Activated naive CD4-positive, alpha-beta T cell treated with anti-CD3 and anti-CD28 coated beads, Interleukin-2, amount 50 U/mL, for 24 hours (primary cell): ENCODE data around the gene WDR89.

Experiments
- H3K27ac Mint-ChIP-seq: one replicate; pipeline ENCODE4 v1.8.0; 2021; ENCODE audit warnings: mild to moderate bottlenecking, mixed read lengths
- H3K27me3 Mint-ChIP-seq: one replicate; pipeline ENCODE4 v1.8.0; 2021; ENCODE audit warnings: mixed read lengths
- H3K36me3 Mint-ChIP-seq: one replicate; pipeline ENCODE4 v1.8.0; 2021; ENCODE audit warnings: mixed read lengths
- H3K4me1 Mint-ChIP-seq: one replicate; pipeline ENCODE4 v1.8.0; 2021; ENCODE audit warnings: mixed read lengths
- H3K4me3 Mint-ChIP-seq: one replicate; pipeline ENCODE4 v1.8.0; 2021; ENCODE audit warnings: mild to moderate bottlenecking, mixed read lengths
- H3K9me3 Mint-ChIP-seq: one replicate; pipeline ENCODE4 v1.8.0; 2021; ENCODE audit warnings: mixed read lengths

The WDR89 gene, protein sequence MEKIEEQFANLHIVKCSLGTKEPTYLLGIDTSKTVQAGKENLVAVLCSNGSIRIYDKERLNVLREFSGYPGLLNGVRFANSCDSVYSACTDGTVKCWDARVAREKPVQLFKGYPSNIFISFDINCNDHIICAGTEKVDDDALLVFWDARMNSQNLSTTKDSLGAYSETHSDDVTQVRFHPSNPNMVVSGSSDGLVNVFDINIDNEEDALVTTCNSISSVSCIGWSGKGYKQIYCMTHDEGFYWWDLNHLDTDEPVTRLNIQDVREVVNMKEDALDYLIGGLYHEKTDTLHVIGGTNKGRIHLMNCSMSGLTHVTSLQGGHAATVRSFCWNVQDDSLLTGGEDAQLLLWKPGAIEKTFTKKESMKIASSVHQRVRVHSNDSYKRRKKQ

GRCh38 chr14:63641473-63642228, at the start of gene WDR89:
TSS of gene WDR89 (minus strand) at chr14:63641871. CDS start at chr14:63599942, 41,929 bp downstream.
- Mint-ChIP-seq H3K9me3 (peaks cover 5% of the 10 kb centered on the region), H3K27ac (peak within 1 kb of the TSS; percentile 98), H3K4me3 (peak within 1 kb of the TSS; percentile 93), H3K36me3 (peaks cover 23% of the 10 kb centered on the region), H3K4me1 (peaks cover 42% of the 10 kb centered on the region), H3K27me3 (no peaks in the 10 kb centered on the region)

- Mint-ChIP-seq H3K9me3 (no peaks in the 10 kb centered on the region), H3K36me3 (peaks cover 13% of the 10 kb centered on the region), H3K27ac (no peak overlapping the region), H3K4me3 (no peak overlapping the region), H3K4me1 (peaks cover 13% of the 10 kb centered on the region), H3K27me3 (no peaks in the 10 kb centered on the region)
These were observed 47.5 kb upstream of the WDR89 start for GRCh38 chr14:63689132-63689531.

DNA sequence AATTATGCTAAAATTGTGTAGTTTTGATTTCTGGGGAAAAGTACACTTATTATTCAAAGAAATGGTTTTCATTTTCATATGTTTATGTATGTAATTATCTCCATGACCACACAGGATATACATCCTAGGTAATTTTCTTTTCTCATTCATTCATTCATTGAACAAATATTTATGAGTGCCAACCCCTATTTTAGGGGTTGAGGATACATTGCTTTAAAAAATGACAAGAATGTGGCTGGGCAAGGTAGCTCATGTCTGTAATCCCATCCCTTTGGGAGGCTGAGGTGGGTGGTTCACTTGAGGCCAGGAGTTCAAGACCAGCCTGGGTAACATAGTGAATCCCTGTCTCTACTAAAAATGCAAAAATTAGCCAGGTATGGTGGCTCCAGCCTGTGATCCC, 45.3 kb upstream of the WDR89 start:
- peaks cover 13% of the 10 kb centered on the region for H3K36me3 Mint-ChIP-seq
- no peak overlapping the region for H3K4me3 Mint-ChIP-seq
- H3K27ac Mint-ChIP-seq: no peak overlapping the region
- no peaks in the 10 kb centered on the region for H3K27me3 Mint-ChIP-seq
- H3K4me1 Mint-ChIP-seq: peaks cover 9% of the 10 kb centered on the region
- no peaks in the 10 kb centered on the region for H3K9me3 Mint-ChIP-seq

GRCh38 chr14:63685401-63685800, 43.7 kb upstream of the WDR89 start:
- H3K4me3 Mint-ChIP-seq: no peak overlapping the region
- H3K36me3 Mint-ChIP-seq: peaks cover 15% of the 10 kb centered on the region
- peaks cover 4% of the 10 kb centered on the region for H3K4me1 Mint-ChIP-seq
- no peak overlapping the region for H3K27ac Mint-ChIP-seq
- no peaks in the 10 kb centered on the region for H3K9me3 Mint-ChIP-seq
- no peaks in the 10 kb centered on the region for H3K27me3 Mint-ChIP-seq

DNA sequence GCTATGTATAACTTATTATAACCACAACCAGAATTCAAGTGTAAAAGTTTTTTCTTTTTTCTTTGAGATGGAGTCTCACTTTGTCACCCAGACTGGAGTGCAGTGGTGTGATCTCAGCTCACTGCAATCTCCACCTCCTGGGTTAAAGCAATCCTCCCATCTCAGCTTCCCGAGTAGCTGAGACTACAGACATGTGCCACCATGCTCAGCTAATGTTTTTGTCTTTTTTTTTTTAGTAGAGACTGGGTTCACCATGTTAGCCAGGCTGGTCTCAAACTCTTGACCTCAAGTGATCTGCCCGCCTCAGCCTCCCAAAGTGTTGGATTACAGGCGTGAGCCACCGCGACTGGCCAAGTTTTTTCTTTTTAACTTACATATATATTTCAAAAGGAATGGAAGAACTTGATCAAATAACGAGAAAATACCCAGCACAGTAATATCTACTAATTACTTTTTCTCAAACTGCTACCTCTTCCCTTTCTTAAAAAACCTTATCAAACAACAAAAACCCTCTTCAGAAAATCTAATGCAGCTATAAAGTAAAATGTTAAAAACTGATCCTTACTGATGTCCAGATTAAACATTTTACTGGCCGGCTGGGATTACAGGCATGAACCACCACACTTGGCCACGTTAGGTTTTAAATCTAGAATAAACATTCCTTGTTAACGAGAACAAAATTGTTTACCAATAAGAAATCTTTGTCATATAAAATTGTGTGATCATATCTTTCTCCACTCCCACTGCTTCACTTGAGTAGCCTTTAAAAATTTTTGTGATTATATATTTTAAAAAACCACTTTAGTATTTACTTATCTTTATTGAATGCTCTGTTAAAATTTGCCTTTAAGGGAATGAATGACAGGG, 41.3 kb upstream of the WDR89 start:
- H3K9me3 Mint-ChIP-seq: no peaks in the 10 kb centered on the region
- peaks cover 10% of the 10 kb centered on the region for H3K36me3 Mint-ChIP-seq
- no peaks in the 10 kb centered on the region for H3K27me3 Mint-ChIP-seq
- H3K27ac Mint-ChIP-seq: no peak overlapping the region
- peaks cover 4% of the 10 kb centered on the region for H3K4me1 Mint-ChIP-seq
- no peak overlapping the region for H3K4me3 Mint-ChIP-seq

- Mint-ChIP-seq H3K4me3 (no peak overlapping the region), H3K36me3 (peaks cover 9% of the 10 kb centered on the region), H3K9me3 (no peaks in the 10 kb centered on the region), H3K27me3 (no peaks in the 10 kb centered on the region), H3K27ac (no peak overlapping the region), H3K4me1 (no peaks in the 10 kb centered on the region)
These were observed 36.9 kb upstream of the WDR89 start for GRCh38 chr14:63678536-63678935.

DNA sequence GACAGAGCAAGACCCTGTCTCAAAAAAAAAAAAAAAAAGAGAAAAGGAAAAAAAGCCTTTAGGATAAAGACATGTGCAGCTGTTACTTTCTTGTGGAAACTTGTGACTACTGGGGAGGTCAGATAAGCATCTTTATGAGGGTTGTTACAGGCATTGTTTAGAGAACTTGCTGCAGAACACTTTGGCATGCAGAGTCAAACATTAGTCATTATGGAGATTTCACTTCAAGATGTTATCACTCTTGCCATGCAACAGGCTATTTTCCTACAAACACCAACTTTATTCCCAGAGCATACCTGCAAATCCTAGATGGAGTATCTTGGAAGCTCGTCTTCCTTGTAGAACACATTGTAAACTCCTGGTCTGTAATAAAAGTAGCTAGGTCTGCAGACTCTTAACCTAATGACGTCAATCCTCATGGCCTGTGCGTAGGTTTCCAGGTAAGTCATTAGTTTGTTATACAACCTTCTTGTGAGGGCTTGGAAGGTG, 36.3 kb upstream of the WDR89 start:
- no peaks in the 10 kb centered on the region for H3K4me1 Mint-ChIP-seq
- no peak overlapping the region for H3K4me3 Mint-ChIP-seq
- H3K36me3 Mint-ChIP-seq: peaks cover 9% of the 10 kb centered on the region
- no peaks in the 10 kb centered on the region for H3K27me3 Mint-ChIP-seq
- H3K27ac Mint-ChIP-seq: no peak overlapping the region
- no peaks in the 10 kb centered on the region for H3K9me3 Mint-ChIP-seq

GRCh38 chr14:63676615-63677014, 34.9 kb upstream of the WDR89 start:
- Mint-ChIP-seq H3K9me3 (no peaks in the 10 kb centered on the region), H3K4me1 (no peaks in the 10 kb centered on the region), H3K36me3 (peaks cover 7% of the 10 kb centered on the region), H3K27ac (peak overlapping the region; percentile 74), H3K4me3 (no peak overlapping the region), H3K27me3 (no peaks in the 10 kb centered on the region)

GRCh38 chr14:63673886-63674497, 32.3 kb upstream of the WDR89 start:
- peak overlapping the region; percentile 46 for H3K27ac Mint-ChIP-seq
- no peaks in the 10 kb centered on the region for H3K4me1 Mint-ChIP-seq
- peaks cover 2% of the 10 kb centered on the region for H3K36me3 Mint-ChIP-seq
- no peaks in the 10 kb centered on the region for H3K27me3 Mint-ChIP-seq
- H3K9me3 Mint-ChIP-seq: no peaks in the 10 kb centered on the region
- no peak overlapping the region for H3K4me3 Mint-ChIP-seq

GRCh38 chr14:63673255-63673654, 31.6 kb upstream of the WDR89 start:
- no peaks in the 10 kb centered on the region for H3K9me3 Mint-ChIP-seq
- H3K27me3 Mint-ChIP-seq: no peaks in the 10 kb centered on the region
- peaks cover 2% of the 10 kb centered on the region for H3K36me3 Mint-ChIP-seq
- H3K4me1 Mint-ChIP-seq: no peaks in the 10 kb centered on the region
- H3K4me3 Mint-ChIP-seq: no peak overlapping the region
- no peak overlapping the region for H3K27ac Mint-ChIP-seq

DNA sequence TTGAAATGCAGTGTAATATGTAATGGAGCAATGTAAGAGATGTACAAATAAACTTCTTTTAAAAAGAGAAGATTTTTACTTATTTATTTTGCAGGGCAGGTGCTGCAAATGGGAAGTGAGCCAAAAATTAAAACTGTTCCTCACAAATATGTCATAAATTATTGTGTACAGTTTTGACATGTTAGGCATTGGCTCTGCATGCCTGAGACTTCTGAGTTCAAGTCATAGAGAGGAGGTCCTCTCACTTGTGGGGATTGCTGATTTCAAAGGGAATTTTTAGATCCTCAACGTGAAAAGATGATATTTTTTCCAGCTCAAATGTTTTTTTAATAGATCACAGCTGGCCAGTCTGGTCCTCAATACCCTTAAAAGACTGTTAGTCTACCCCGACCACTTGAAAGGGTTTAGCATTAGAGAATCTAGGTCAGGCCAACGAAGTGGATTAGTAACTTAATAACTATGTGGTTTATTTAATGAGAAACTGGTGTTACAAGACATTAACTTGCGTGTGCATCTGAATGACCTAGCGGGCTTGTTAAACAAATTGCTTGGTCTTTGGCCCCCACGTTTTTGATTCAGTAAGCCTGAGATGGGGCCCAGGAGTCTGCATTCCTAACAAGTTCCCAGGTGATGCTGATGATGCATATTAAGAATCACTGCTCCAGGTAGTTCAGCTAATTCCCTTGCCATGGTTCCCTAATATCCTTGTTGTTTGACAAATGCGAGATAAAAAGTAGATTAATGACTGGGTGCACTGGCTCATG, 30.9 kb upstream of the WDR89 start:
- H3K4me1 Mint-ChIP-seq: no peaks in the 10 kb centered on the region
- H3K27ac Mint-ChIP-seq: no peak overlapping the region
- no peak overlapping the region for H3K4me3 Mint-ChIP-seq
- no peaks in the 10 kb centered on the region for H3K9me3 Mint-ChIP-seq
- H3K36me3 Mint-ChIP-seq: peaks cover 2% of the 10 kb centered on the region
- H3K27me3 Mint-ChIP-seq: no peaks in the 10 kb centered on the region

GRCh38 chr14:63671987-63672386, 30.3 kb upstream of the WDR89 start:
- H3K27ac Mint-ChIP-seq: no peak overlapping the region
- no peaks in the 10 kb centered on the region for H3K4me1 Mint-ChIP-seq
- H3K9me3 Mint-ChIP-seq: no peaks in the 10 kb centered on the region
- no peaks in the 10 kb centered on the region for H3K27me3 Mint-ChIP-seq
- H3K4me3 Mint-ChIP-seq: no peak overlapping the region
- H3K36me3 Mint-ChIP-seq: peaks cover 2% of the 10 kb centered on the region

GRCh38 chr14:63670692-63671091, 29.0 kb upstream of the WDR89 start:
- no peaks in the 10 kb centered on the region for H3K27me3 Mint-ChIP-seq
- H3K4me3 Mint-ChIP-seq: no peak overlapping the region
- H3K9me3 Mint-ChIP-seq: no peaks in the 10 kb centered on the region
- H3K27ac Mint-ChIP-seq: no peak overlapping the region
- H3K36me3 Mint-ChIP-seq: no peaks in the 10 kb centered on the region
- no peaks in the 10 kb centered on the region for H3K4me1 Mint-ChIP-seq

DNA sequence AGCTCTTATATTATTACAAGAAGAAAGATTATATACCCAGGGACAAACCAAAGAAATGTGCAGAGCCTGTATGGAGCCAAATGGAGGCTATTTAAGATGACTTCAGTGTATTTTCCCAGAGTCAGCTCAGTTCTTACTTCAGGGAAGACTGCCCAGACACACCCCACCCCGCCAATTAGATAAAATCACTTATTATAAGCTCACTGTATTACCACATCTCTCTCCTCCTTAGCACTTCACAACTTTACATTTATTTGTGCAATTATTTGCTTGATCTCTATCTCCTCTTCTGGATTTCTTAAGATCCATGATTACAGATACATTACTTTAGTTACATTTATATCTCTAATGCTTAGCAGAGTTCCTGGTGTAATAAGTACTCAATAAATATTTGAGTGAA, 24.7 kb upstream of the WDR89 start:
- no peak overlapping the region for H3K4me3 Mint-ChIP-seq
- H3K27ac Mint-ChIP-seq: no peak overlapping the region

More for the DNA sequence above, 24.7 kb upstream of the WDR89 start:
- H3K27me3 Mint-ChIP-seq: no peaks in the 10 kb centered on the region
- H3K36me3 Mint-ChIP-seq: peaks cover 3% of the 10 kb centered on the region
- no peaks in the 10 kb centered on the region for H3K9me3 Mint-ChIP-seq
- H3K4me1 Mint-ChIP-seq: no peaks in the 10 kb centered on the region
